H9 (cell line): ENCODE measurements around the gene APPL1. TPM values are rescaled to one million over a fixed set of nuclear protein-coding genes. Genes with fewer than 3 reads are reported as not detected.

Experiments used
- DNase-seq: peaks from one replicate; pipeline ENCODE4 v3.0.0-alpha.2; 2017
- H2AFZ ChIP-seq: one replicate; pipeline ENCODE4 v1.6.1; 2013; ENCODE audit warnings: mild to moderate bottlenecking, low read length, control low read depth, moderate library complexity
- H2AK5ac ChIP-seq: 2 replicates; pipeline ENCODE4 v1.6.1; 2013; ENCODE audit warnings: low read length, control low read depth, mixed read lengths; ENCODE audit not compliant: insufficient read length
- H2BK120ac ChIP-seq: one replicate; pipeline ENCODE4 v1.6.1; 2013; ENCODE audit warnings: low read depth, mild to moderate bottlenecking, low read length, control low read depth, inconsistent platforms; ENCODE audit not compliant: poor library complexity, severe bottlenecking
- H2BK12ac ChIP-seq: 2 replicates; pipeline ENCODE4 v1.6.1; 2013; ENCODE audit warnings: low read length, control low read depth, mixed read lengths, low read depth; ENCODE audit not compliant: insufficient read length
- H2BK15ac ChIP-seq: 2 replicates; pipeline ENCODE4 v1.6.1; 2013; ENCODE audit warnings: low read depth, low read length, control low read depth
- H2BK20ac ChIP-seq: one replicate; pipeline ENCODE4 v1.6.1; 2013; ENCODE audit warnings: low read depth, mild to moderate bottlenecking, low read length, control low read depth, inconsistent platforms; ENCODE audit not compliant: poor library complexity, severe bottlenecking
- H2BK5ac ChIP-seq: 2 replicates; pipeline ENCODE4 v1.6.1; 2013; ENCODE audit warnings: low read length, control low read depth, mixed read lengths; ENCODE audit not compliant: insufficient read length
- H3K14ac ChIP-seq: 2 replicates; pipeline ENCODE4 v1.6.1; 2013; ENCODE audit warnings: low read length, control low read depth; ENCODE audit not compliant: insufficient read depth
- H3K18ac ChIP-seq: 2 replicates; pipeline ENCODE4 v1.6.1; 2013; ENCODE audit warnings: low read depth, mild to moderate bottlenecking, mixed read lengths, low read length, control low read depth; ENCODE audit not compliant: insufficient read length
- H3K23ac ChIP-seq: 2 replicates; pipeline ENCODE4 v1.6.1; 2013; ENCODE audit warnings: low read length, control low read depth, mixed read lengths, low read depth; ENCODE audit not compliant: insufficient read length
- H3K23me2 ChIP-seq: 2 replicates; pipeline ENCODE4 v1.6.1; 2013; ENCODE audit warnings: low read depth, mild to moderate bottlenecking, mixed read lengths, low read length, control low read depth; ENCODE audit not compliant: insufficient read length, poor library complexity, severe bottlenecking
- H3K27ac ChIP-seq: 2 replicates; pipeline ENCODE4 v1.5.1; 2013; ENCODE audit warnings: low read length, control low read depth, mixed read lengths, low read depth; ENCODE audit not compliant: insufficient read length
- H3K27me3 ChIP-seq: 2 replicates; pipeline ENCODE4 v1.6.1; 2013; ENCODE audit warnings: low read length, control low read depth, inconsistent platforms; ENCODE audit not compliant: insufficient read depth
- H3K4ac ChIP-seq: 2 replicates; pipeline ENCODE4 v1.6.1; 2013; ENCODE audit warnings: low read depth, mild to moderate bottlenecking, control low read depth, inconsistent platforms, low read length, moderate library complexity
- H3K4me1 ChIP-seq: 2 replicates; pipeline ENCODE4 v1.6.1; 2013; ENCODE audit warnings: low read length, control low read depth, inconsistent platforms; ENCODE audit not compliant: insufficient read depth
- H3K4me2 ChIP-seq: 2 replicates; pipeline ENCODE4 v1.6.1; 2013; ENCODE audit warnings: low read length, control low read depth, mixed read lengths; ENCODE audit not compliant: insufficient read length, insufficient read depth
- H3K56ac ChIP-seq: 2 replicates; pipeline ENCODE4 v1.6.1; 2013; ENCODE audit warnings: low read depth, mild to moderate bottlenecking, mixed read lengths, low read length, control low read depth; ENCODE audit not compliant: insufficient read length
- H3K79me1 ChIP-seq: 2 replicates; pipeline ENCODE4 v1.6.1; 2013; ENCODE audit warnings: low read depth, mild to moderate bottlenecking, moderate library complexity, low read length, control low read depth, inconsistent platforms; ENCODE audit not compliant: insufficient read depth, poor library complexity, severe bottlenecking
- H3K79me2 ChIP-seq: 2 replicates; pipeline ENCODE4 v1.6.1; 2013; ENCODE audit warnings: low read length, control low read depth, inconsistent platforms; ENCODE audit not compliant: insufficient read depth
- H3K9ac ChIP-seq: 2 replicates; pipeline ENCODE4 v1.6.1; 2013; ENCODE audit warnings: low read length, control low read depth, mixed read lengths; ENCODE audit not compliant: insufficient read length; ENCODE audit errors: extremely low read depth
- H3K9me3 ChIP-seq: one replicate; pipeline ENCODE4 v1.6.1; 2013; ENCODE audit warnings: low read depth, low read length, inconsistent platforms; ENCODE audit not compliant: control insufficient read depth
- H3T11ph ChIP-seq: one replicate; pipeline ENCODE4 v1.6.1; 2013; ENCODE audit warnings: mild to moderate bottlenecking, low read length, control low read depth, inconsistent platforms
- H4K20me1 ChIP-seq: one replicate; pipeline ENCODE4 v1.6.1; 2013; ENCODE audit not compliant: control insufficient read depth, insufficient read length, insufficient read depth
- H4K5ac ChIP-seq: 2 replicates; pipeline ENCODE4 v1.6.1; 2013; ENCODE audit warnings: low read depth, mild to moderate bottlenecking, mixed read lengths, low read length, control low read depth; ENCODE audit not compliant: insufficient read length
- H4K8ac ChIP-seq: replicated peaks from 2 replicates; pipeline ENCODE4 v1.6.1; 2013; ENCODE audit warnings: low read length, control low read depth, mixed read lengths, low read depth; ENCODE audit not compliant: insufficient read length
- H4K91ac ChIP-seq: 2 replicates; pipeline ENCODE4 v1.6.1; 2013; ENCODE audit warnings: low read depth, mild to moderate bottlenecking, moderate library complexity, mixed read lengths, low read length, control low read depth; ENCODE audit not compliant: insufficient read length
- H3K27ac Mint-ChIP-seq, 3 experiments: 2 replicates in 2 of 3; 3 replicates in 1 of 3; pipeline ENCODE4 v1.8.0; 2020 to 2021; ENCODE audit warnings: mixed read lengths in 3 of 3, mild to moderate bottlenecking in 1 of 3, moderate library complexity in 1 of 3
- H3K27me3 Mint-ChIP-seq: 2 replicates; pipeline ENCODE4 v1.8.0; 2021; ENCODE audit warnings: low read depth, mild to moderate bottlenecking, moderate library complexity, mixed read lengths
- H3K36me3 Mint-ChIP-seq, 3 experiments: 2 replicates in 2 of 3; 3 replicates in 1 of 3; pipeline ENCODE4 v1.8.0; 2020 to 2021; ENCODE audit warnings: low read depth in 3 of 3, mixed read lengths in 3 of 3; ENCODE audit not compliant: insufficient read depth in 1 of 3
- H3K4me1 Mint-ChIP-seq, 2 experiments: 2 replicates each; pipeline ENCODE4 v1.8.0; 2020; ENCODE audit warnings: mixed read lengths in 2 of 2
- H3K4me3 Mint-ChIP-seq, 2 experiments: 2 replicates in 1 of 2; 3 replicates in 1 of 2; pipeline ENCODE4 v1.8.0; 2020 to 2021; ENCODE audit warnings: mild to moderate bottlenecking in 2 of 2, mixed read lengths in 2 of 2, moderate library complexity in 1 of 2
- H3K9me3 Mint-ChIP-seq, 2 experiments: 2 replicates in 1 of 2; 3 replicates in 1 of 2; pipeline ENCODE4 v1.8.0; 2020; ENCODE audit warnings: mild to moderate bottlenecking in 2 of 2, mixed read lengths in 2 of 2, moderate library complexity in 1 of 2
- WGBS: extraction: QIAGEN DNeasy Blood & Tissue Kit; methylation state at CpG from one replicate; pipeline ENCODE4 v1.1.7; 2013; ENCODE audit warnings: missing lambda C conversion rate, low lambda C conversion rate, mixed read lengths; ENCODE audit not compliant: insufficient read length; ENCODE audit errors: extremely low coverage; 5-methylcytosine and 5-hydroxymethylcytosine counted together
- total RNA-seq: library from RNA; stranded (reverse); gene quantifications from 2 replicates; pipeline ENCODE4 v1.2.1, GENCODE V29; 2021
- TF ChIP-seq, protein P1 (sequence below): fragments of 200-600 bp; sonication (generic); conservative IDR thresholded peaks from 3 replicates; pipeline ENCODE4 v1.8.0; 2021; ENCODE audit warnings: antibody characterized with exemption, mild to moderate bottlenecking

APPL1 gene
- total RNA-seq, 1 experiment from 2014 or later, result 34.4 TPM

DNA sequence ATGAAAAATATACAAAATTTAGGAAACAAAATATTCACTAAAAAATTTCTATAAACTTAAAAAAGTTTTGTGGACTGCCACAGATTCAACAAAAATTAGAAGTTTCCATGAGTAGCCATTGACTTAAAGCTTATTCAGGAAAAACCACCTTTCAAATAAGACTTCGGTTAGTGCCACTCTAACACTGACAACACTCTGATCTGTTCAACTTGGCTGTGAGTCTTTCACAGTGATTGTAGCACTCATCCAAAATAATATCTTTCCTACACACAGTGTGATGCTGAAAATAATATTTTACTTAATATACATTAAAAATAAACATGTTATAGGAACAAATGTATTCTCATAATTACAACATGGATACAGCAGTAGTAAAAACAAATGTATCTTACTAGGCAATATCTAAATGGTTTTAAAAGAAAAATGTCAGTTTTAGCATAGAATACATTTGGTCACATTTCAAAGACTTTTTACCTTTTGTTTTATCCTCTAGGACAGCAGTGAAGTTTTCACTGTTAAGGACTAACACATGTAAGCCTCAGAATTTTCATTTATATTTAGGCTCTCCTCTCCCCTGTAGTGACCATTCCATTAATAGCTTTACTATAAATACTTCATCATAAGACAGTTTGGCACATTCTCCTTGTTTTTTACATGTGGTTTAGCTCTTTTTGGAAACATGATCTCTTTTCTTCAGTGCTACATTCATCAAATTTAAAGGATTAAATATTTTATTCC lies 64.8 kb downstream of the APPL1 start, which contains the start of gene ASB14:
TSS of gene ASB14 (minus strand) at position 527 of the 738 bp plus-strand sequence. CDS start 652 bp downstream, outside the sequence.
- no peaks in the 10 kb centered on the region for H3K79me1 ChIP-seq
- H2BK15ac ChIP-seq, result no peak within 1 kb of the TSS
- no peak within 1 kb of the TSS for H3K56ac ChIP-seq
- H2BK12ac ChIP-seq, result no peak within 1 kb of the TSS
- no CpG with 5 or more reads among the region's 1 CpG for WGBS
- H3K4me2 ChIP-seq, result no peak within 1 kb of the TSS
- H3K4me1 Mint-ChIP-seq, result no peaks in the 10 kb centered on the region
- no peak within 1 kb of the TSS for H2AK5ac ChIP-seq
- no peaks in the 10 kb centered on the region for H3K23me2 ChIP-seq
- no peak within 1 kb of the TSS for H4K8ac ChIP-seq
- no peak within 1 kb of the TSS for H3K23ac ChIP-seq
- H3K27me3 ChIP-seq, result no peaks in the 10 kb centered on the region
- H3K14ac ChIP-seq, result no peak within 1 kb of the TSS
- H4K5ac ChIP-seq, result no peak within 1 kb of the TSS
- no peak within 1 kb of the TSS for H3K27ac Mint-ChIP-seq
- no peaks in the 10 kb centered on the region for H4K20me1 ChIP-seq
- no peaks in the 10 kb centered on the region for H3K27me3 Mint-ChIP-seq
- H3K9me3 ChIP-seq, result no peaks in the 10 kb centered on the region
- H3K9me3 Mint-ChIP-seq, result no peaks in the 10 kb centered on the region
- H2BK120ac ChIP-seq, result no peak within 1 kb of the TSS
- no peak for DNase-seq
- H3K4me1 ChIP-seq, result no peaks in the 10 kb centered on the region
- no peak within 1 kb of the TSS for H3K4ac ChIP-seq
- no peaks in the 10 kb centered on the region for H3K79me2 ChIP-seq
- H3K27ac ChIP-seq, result no peak within 1 kb of the TSS
- H3K9ac ChIP-seq, result no peak within 1 kb of the TSS
- no peak within 1 kb of the TSS for H2BK5ac ChIP-seq
- no peak within 1 kb of the TSS for H2AFZ ChIP-seq
- H3K18ac ChIP-seq, result no peak within 1 kb of the TSS
- H3K4me3 Mint-ChIP-seq, result no peak within 1 kb of the TSS
- H3T11ph ChIP-seq, result no peak within 1 kb of the TSS
- no peak within 1 kb of the TSS for H2BK20ac ChIP-seq
- TF ChIP-seq, protein P1, sequence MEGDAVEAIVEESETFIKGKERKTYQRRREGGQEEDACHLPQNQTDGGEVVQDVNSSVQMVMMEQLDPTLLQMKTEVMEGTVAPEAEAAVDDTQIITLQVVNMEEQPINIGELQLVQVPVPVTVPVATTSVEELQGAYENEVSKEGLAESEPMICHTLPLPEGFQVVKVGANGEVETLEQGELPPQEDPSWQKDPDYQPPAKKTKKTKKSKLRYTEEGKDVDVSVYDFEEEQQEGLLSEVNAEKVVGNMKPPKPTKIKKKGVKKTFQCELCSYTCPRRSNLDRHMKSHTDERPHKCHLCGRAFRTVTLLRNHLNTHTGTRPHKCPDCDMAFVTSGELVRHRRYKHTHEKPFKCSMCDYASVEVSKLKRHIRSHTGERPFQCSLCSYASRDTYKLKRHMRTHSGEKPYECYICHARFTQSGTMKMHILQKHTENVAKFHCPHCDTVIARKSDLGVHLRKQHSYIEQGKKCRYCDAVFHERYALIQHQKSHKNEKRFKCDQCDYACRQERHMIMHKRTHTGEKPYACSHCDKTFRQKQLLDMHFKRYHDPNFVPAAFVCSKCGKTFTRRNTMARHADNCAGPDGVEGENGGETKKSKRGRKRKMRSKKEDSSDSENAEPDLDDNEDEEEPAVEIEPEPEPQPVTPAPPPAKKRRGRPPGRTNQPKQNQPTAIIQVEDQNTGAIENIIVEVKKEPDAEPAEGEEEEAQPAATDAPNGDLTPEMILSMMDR, result no peak
- H4K91ac ChIP-seq, result no peak within 1 kb of the TSS
- H3K36me3 Mint-ChIP-seq, result no peaks in the 10 kb centered on the region
